Motor neuron (in vitro differentiated cells): Measurements from ENCODE around the gene MFNG. TPM values are rescaled to one million over a fixed set of nuclear protein-coding genes. Genes with fewer than 3 reads are reported as not detected.

Experiments
- ATAC-seq, 8 experiments: fragments of 200-7000 bp; cut with Tn5 transposase; replicated peaks in 6 of 8; 2 replicates each; pipeline ENCODE4 v1.8.0; 2021; ENCODE audit warnings: mild to moderate bottlenecking in 8 of 8, moderate library complexity in 8 of 8
- H3K27ac ChIP-seq, 2 donors: fragments of 250-450 bp; sonication (Bioruptor Pico); 2 replicates each; pipeline ENCODE4 v1.9.0; 2021; ENCODE audit warnings: antibody characterized with exemption in 2 of 2, mild to moderate bottlenecking in 2 of 2, moderate library complexity in 1 of 2
- H3K4me1 ChIP-seq, 2 donors: fragments of 250-450 bp; sonication (Bioruptor Pico); replicated peaks in 1 of 2; 2 replicates each; pipeline ENCODE4 v1.6.1; 2021; ENCODE audit warnings: antibody characterized with exemption in 2 of 2, mild to moderate bottlenecking in 2 of 2, moderate library complexity in 1 of 2
- H3K4me3 ChIP-seq, 5 donors: fragments of 250-450 bp; sonication (Bioruptor Pico); 2 replicates each; pipeline ENCODE4 v1.9.0; 2021; ENCODE audit warnings: antibody characterized with exemption in 5 of 5, mild to moderate bottlenecking in 5 of 5, moderate library complexity in 4 of 5
- WGBS, 10 experiments: fragments of 450-650 bp; shearing (Covaris generic); methylation state at CpG; one replicate each; pipeline ENCODE4 v1.0.0; 2022; 5-methylcytosine and 5-hydroxymethylcytosine counted together
- in situ Hi-C, 9 experiments: fragments of 400-800 bp; cut with MboI; loops; one replicate each; pipeline ENCODE4 v1.15.0; 2021; ENCODE audit warnings: low sequenced_read_pairs in 9 of 9, low pct_unique_long_range_greater_than_20kb in 2 of 9; ENCODE audit not compliant: unreplicated experiment in 9 of 9
- total RNA-seq, 8 experiments: library from RNA; unstranded; fragments of 300-600 nt; gene quantifications; 2 replicates each; pipeline versions ENCODE4 v1.2.3 to v1.2.4, GENCODE V29; 2022

MFNG gene
- total RNA-seq, 8 experiments from 2014 or later, result 2.5 to 8.6 (median 6.9) TPM; not detected in 4

- no peak overlapping the region for H3K4me3 ChIP-seq
- H3K4me1 ChIP-seq, result peaks cover 28 to 30% of the 10 kb centered on the region in 2 donors
- WGBS, 10 experiments, result 40 to 60% methylated on average over 1 to 5 of the region's 12 CpGs; no CpG with 5 or more reads in 8 of the 10 experiments
- in situ Hi-C loops, result no loop called here
- ATAC-seq, result no peak
- no peak overlapping the region for H3K27ac ChIP-seq
Measured at GRCh38 chr22:37499027-37499707, 13.0 kb upstream of the MFNG start.

- H3K4me1 ChIP-seq, result peaks cover 30 to 36% of the 10 kb centered on the region in 2 donors
- peak in 7 of 8 experiments; percentile 32 to 82 (median 46) for ATAC-seq
- H3K4me3 ChIP-seq, result no peak overlapping the region
- in situ Hi-C loops, result no loop called here
- 13 to 65% (median 60%) methylated on average over 1 to 4 of the region's 15 CpGs; no CpG with 5 or more reads in 7 of the 10 experiments for WGBS, 10 experiments
- H3K27ac ChIP-seq, result no peak overlapping the region
Measured at GRCh38 chr22:37498289-37498909, 12.2 kb upstream of the MFNG start.

- H3K27ac ChIP-seq, result no peak overlapping the region
- peaks cover 27 to 28% of the 10 kb centered on the region in 2 donors for H3K4me1 ChIP-seq
- 18 to 100% (median 79%) methylated on average over 3 to 7 of the region's 12 CpGs; no CpG with 5 or more reads in 5 of the 10 experiments for WGBS, 10 experiments
- H3K4me3 ChIP-seq, result no peak overlapping the region
- ATAC-seq, result no peak
- in situ Hi-C loops, result no loop called here
Measured at GRCh38 chr22:37497062-37497599, 10.9 kb upstream of the MFNG start.

- Histone ChIP-seq H3K4me1 (peaks cover 24 to 26% of the 10 kb centered on the region in 2 donors), H3K27ac (no peak overlapping the region), H3K4me3 (no peak overlapping the region)
- 70 to 100% (median 85%) methylated on average over 1 to 4 of the region's 11 CpGs; no CpG with 5 or more reads in 7 of the 10 experiments for WGBS, 10 experiments
- ATAC-seq, result no peak
- in situ Hi-C loops, result no loop called here
Measured at GRCh38 chr22:37496651-37497050, 10.5 kb upstream of the MFNG start.

GRCh38 chr22:37493979-37494378 is 7.8 kb upstream of the MFNG start:
- no peak overlapping the region for H3K27ac ChIP-seq
- ATAC-seq, result peak in 4 of 8 experiments; percentile 19 to 49 (median 42)
- in situ Hi-C loops, result no loop called here
- H3K4me3 ChIP-seq, result no peak overlapping the region
- peaks cover 20 to 21% of the 10 kb centered on the region in 2 donors for H3K4me1 ChIP-seq
- 87% methylated on average over 3 of the region's 10 CpGs; no CpG with 5 or more reads in 9 of the 10 experiments for WGBS, 10 experiments

- Histone ChIP-seq H3K4me1 (peaks cover 9 to 21% of the 10 kb centered on the region in 2 donors), H3K27ac (no peak overlapping the region), H3K4me3 (no peak overlapping the region)
- peak in 5 of 8 experiments; percentile 4 to 92 (median 86) for ATAC-seq
- 20 to 91% (median 60%) methylated on average over 1 to 9 of the region's 24 CpGs; no CpG with 5 or more reads in 4 of the 10 experiments for WGBS, 10 experiments
- in situ Hi-C loops, result no loop called here
Measured at GRCh38 chr22:37492428-37493344, 6.5 kb upstream of the MFNG start.

- Histone ChIP-seq H3K4me3 (no peak overlapping the region), H3K27ac (peak overlapping the region in 1 of 2 donors; percentile 47), H3K4me1 (peaks cover 8 to 25% of the 10 kb centered on the region in 2 donors)
- WGBS, 10 experiments, result 100% methylated on average over 2 of the region's 22 CpGs; no CpG with 5 or more reads in 9 of the 10 experiments
- no peak for ATAC-seq
- in situ Hi-C loops, result no loop called here
Measured at GRCh38 chr22:37491559-37492427, 5.6 kb upstream of the MFNG start.

- peaks cover 9 to 32% of the 10 kb centered on the region in 2 donors for H3K4me1 ChIP-seq
- 89% methylated on average over 6 of the region's 16 CpGs; no CpG with 5 or more reads in 9 of the 10 experiments for WGBS, 10 experiments
- in situ Hi-C loops, result no loop called here
- H3K27ac ChIP-seq, result peak overlapping the region in 1 of 2 donors; percentile 61
- no peak for ATAC-seq
- no peak overlapping the region for H3K4me3 ChIP-seq
Measured at GRCh38 chr22:37491106-37491505, 4.9 kb upstream of the MFNG start.

- no peak for ATAC-seq
Measured at GRCh38 chr22:37489983-37490382, 3.8 kb upstream of the MFNG start.

GRCh38 chr22:37488337-37489135 is 2.4 kb upstream of the MFNG start:
- 53 to 100% (median 64%) methylated on average over 2 to 3 of the region's 15 CpGs; no CpG with 5 or more reads in 4 of the 10 experiments for WGBS, 10 experiments
- in situ Hi-C loops, result no loop called here
- peaks cover 32 to 51% of the 10 kb centered on the region in 2 donors for H3K4me1 ChIP-seq
- no peak for ATAC-seq
- no peak overlapping the region for H3K27ac ChIP-seq
- no peak overlapping the region for H3K4me3 ChIP-seq

More at GRCh38 chr22:37489983-37490382, 3.8 kb upstream of the MFNG start:
- H3K27ac ChIP-seq, result peak overlapping the region in 1 of 2 donors; percentile 18
- in situ Hi-C loops, result no loop called here
- 50 to 100% (median 84%) methylated on average over 2 to 4 of the region's 10 CpGs; no CpG with 5 or more reads in 5 of the 10 experiments for WGBS, 10 experiments
- no peak overlapping the region for H3K4me3 ChIP-seq
- H3K4me1 ChIP-seq, result peaks cover 20 to 43% of the 10 kb centered on the region in 2 donors

GRCh38 chr22:37487571-37487970 is 1.4 kb upstream of the MFNG start:
- no peak for ATAC-seq
- WGBS, 10 experiments, result 17 to 92% (median 21%) methylated on average over 1 to 4 of the region's 4 CpGs; no CpG with 5 or more reads in 5 of the 10 experiments
- Histone ChIP-seq H3K4me1 (peaks cover 36 to 61% of the 10 kb centered on the region in 2 donors), H3K4me3 (no peak overlapping the region), H3K27ac (no peak overlapping the region)
- in situ Hi-C loops, result no loop called here
